Hematopoietic multipotent progenitor cell treated with erythropoietin and hydrocortisone succinate and interleukin-3 and kit ligand, for 4 days (in vitro differentiated cells): ENCODE measurements around the gene CRMP1.
"Not testable (repeated sequence)": the region's sequence is repeated elsewhere in the genome, so short reads cannot be mapped to it uniquely, and the experiment has no call there.

ENCODE experiments used
- DNase-seq: peaks from one replicate; pipeline ENCODE4 v3.0.0-alpha.2; 2015

CRMP1 gene

DNA sequence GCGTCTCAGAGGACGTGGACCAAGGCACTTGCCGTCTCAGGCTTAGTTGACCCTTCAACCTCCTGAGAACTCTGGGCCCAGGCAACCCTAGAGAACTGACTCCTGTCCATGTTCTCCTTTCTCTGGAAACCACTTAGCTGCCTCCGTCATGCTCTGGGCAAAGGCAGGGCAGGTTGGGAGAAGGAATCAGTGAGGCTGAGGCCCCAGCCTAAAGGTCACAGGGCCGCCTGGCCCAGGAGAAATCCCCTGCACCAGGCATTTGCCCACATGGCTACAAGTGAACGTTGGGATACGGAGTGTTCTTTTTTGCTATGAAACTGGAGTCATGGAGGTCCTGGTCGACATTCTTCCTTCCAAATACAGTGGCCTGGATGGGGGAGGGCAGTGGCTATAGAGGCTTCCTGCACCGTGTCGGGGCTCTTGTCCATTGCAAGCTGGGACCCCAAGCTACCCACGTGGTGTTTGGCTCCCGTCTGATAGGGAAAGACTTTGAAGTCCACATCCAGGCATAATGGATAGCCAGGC, 76.0 kb downstream of the CRMP1 start:
- no peak for DNase-seq

DNA sequence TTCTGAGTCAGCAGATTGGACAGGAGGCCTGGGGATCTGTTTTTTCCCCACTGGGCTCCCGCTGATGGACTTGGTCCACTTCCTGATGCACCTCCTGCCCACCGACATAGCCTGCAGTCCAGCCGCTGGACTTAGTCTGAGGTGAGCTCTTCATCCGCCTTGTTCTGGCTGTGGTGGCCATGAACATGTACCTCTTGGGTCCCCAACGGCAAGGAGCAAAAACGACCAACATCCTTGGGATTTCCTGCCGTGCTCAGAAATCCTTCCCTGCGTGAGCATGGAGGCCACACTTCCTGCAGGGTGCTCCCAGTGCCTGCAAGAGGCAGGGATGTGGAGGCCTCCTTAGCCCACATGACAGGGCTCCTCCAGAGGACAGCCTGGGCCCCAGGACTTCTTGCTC, 76.8 kb downstream of the CRMP1 start:
- no peak for DNase-seq

DNA sequence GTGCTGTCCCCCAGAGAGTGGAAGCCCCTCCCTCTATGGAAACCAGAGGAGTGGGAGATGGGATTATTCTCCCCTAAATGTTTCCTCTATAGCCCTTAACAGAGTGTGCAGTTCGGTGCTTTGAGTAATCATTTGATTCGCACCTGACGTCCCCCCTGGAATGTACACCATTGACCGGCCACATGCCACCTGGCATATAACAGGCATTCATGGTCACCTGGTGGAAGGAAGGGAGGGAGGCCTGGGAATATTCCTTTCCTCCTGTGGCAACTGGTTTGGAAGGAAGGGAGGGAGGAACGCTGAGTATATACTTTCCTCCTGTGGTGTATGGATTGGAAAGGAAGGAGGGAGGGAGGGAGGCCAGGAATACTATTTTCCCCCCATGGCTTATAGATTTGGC, 77.2 kb downstream of the CRMP1 start:
- DNase-seq, result no peak

DNA sequence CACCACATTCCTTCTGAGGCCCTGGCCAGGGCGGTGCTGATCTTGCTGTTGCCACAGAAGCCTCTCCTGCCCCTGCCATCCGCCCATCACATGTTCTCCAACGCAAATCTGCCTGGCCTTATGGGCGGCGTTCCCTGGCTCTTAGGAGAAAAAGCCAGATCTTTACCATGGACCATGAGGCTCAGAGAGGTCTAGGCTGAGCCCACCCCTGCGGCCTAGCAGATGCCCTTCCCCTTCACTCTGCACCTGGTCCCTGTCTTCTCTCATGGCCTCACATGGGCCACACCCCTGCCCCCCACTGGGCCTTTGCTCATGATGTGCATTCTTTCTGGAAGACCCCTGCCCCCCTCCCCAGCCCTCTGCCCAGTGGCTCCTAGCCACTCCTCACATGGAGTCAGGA, 78.5 kb downstream of the CRMP1 start:
- no peak for DNase-seq

DNA sequence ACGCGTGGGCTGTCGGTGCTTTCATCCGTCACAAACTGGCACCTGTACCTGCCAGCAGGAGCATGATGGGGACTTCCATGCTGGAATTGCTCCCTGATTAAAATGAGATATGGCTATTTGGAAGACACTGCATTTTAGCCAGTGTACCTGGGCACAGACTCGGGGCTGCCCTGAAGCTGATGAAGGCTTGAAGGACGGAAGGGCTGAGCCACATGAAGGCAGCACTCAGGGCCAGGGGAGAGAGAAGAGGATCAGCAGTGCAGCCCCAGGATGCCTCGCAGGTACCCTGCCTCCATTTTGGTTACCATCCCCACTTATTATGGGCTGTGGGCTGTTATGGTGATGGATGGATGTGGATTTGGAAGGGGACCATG, 79.0 kb downstream of the CRMP1 start:
- no peak for DNase-seq

DNA sequence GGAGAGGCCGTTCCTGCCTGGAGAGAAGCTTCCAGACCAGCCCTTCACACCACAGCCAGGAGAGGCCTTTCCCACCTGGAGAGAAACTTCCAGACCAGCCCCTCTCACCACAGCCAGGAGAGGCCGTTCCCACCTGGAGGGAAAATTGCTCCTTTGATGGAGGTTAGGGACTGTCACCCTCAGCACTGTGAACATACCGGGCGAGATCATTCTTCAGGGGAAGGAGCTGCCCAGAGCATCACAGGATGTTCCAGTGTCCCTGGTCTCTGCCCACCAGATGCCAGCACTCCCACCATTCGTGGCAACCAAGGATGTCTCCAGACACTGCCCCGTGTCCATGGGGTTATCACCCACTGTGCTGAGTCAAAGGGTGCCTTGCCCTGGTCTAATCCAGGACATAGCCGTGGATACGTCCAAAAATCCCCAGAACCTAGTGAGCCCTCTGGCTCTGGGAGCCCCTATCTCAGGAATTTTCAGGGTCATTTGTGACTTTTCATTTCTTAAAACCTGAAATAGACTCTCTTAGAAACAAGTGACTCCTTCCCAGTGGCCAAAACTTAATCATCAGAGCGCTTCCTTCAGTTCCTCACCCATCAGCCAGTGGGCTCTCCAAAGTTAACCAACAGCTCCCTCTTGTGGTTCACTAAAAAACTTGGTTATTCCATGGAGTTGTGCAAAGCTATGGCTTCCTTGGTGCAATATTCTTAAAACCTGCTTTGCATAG, 80.2 kb downstream of the CRMP1 start:
- peak; percentile 92 for DNase-seq

DNA sequence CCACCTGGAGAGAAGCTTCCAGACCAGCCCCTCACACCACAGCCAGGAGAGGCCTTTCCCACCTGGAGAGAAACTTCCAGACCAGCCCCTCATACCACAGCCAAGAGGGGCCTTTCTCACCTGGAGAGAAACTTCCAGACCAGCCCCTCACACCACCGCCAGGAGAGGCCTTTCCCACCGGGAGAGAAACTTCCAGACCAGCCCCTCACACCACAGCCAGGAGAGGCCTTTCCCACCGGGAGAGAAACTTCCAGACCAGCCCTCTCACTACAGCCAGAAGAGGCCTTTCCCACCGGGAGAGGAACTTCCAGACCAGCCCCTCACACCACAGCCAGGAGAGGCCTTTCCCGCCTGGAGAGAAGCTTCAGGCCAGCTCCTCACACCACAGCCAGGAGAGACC, 80.8 kb downstream of the CRMP1 start:
- not testable (repeated sequence) for DNase-seq

DNA sequence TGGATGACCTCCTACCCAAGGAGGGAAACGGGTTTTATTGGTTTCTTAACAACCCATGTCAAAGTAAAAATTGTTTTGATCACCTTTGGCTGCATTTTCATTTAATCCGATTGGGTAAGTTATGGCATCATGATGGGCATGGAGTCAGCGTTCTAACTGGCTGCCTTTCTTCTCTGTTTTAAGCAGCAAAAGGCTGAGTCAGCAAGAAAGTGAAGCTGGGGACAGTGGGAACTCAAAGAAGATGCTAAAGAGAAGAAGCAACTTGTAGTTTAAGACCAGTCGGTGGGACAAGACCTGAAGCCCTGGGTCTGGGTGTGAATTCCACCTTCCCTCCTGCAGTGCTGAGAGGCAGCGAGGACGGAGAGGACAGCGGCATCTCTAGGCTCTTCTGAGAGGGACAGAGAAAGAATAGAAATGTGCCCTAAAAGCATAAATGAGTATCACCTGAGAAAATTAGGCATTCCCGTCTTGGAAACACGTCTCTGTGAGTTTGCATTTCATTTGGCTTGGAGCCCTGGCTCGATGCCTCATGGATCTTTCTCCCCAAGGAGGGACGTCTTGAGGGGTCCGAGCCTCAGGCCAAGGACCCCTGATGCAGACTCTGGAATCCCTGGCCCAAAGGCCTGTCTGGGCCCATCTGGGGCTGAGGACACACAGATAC, 82.0 kb downstream of the CRMP1 start:
- no peak for DNase-seq

DNA sequence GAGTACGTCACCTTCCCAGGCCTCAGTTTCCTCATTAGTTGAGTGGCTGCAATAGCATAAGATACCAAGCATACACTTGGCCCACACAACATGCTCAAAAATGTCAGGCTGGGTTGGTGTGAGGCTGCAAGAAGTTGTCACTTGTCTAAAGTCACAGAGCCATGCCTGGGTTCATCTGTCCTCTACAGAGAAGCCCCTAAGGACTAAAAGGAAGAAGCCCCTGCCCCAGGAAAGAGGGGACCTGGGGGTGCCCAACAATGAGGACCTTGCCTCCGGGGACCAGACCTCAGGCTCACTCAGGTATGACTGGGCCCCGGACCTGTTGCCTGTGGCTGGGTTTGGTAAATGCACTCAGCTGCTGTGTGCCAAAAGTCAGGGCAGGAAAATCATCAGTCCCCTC, 82.7 kb downstream of the CRMP1 start:
- no peak for DNase-seq

DNA sequence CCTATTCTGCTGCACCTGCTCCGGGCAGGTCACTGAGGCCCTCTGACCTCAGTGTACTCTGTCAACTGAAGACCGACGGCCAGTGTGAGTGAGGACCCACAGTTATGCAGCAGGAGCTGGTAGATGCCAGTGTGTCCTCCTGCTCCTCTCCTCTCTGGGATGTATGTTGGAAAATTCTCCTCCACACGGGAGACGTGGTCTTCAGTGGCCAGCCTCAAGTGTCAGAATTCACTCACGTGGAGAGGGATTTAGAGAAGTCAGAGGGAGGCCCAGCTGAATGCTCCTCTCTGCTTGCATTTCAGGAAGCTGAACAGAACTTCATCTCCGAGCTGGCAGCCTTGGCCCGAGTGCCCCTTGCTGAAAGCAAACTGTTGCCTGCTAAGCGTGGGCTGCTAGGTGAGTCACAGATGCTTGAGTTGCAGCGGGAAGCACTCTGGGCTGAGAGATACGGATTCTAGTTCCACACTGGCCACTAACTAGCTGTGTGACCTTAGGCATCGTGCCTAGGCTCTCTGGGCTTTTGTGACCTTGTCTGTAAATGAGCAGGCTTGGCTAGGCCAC, 83.6 kb downstream of the CRMP1 start:
- no peak for DNase-seq

DNA sequence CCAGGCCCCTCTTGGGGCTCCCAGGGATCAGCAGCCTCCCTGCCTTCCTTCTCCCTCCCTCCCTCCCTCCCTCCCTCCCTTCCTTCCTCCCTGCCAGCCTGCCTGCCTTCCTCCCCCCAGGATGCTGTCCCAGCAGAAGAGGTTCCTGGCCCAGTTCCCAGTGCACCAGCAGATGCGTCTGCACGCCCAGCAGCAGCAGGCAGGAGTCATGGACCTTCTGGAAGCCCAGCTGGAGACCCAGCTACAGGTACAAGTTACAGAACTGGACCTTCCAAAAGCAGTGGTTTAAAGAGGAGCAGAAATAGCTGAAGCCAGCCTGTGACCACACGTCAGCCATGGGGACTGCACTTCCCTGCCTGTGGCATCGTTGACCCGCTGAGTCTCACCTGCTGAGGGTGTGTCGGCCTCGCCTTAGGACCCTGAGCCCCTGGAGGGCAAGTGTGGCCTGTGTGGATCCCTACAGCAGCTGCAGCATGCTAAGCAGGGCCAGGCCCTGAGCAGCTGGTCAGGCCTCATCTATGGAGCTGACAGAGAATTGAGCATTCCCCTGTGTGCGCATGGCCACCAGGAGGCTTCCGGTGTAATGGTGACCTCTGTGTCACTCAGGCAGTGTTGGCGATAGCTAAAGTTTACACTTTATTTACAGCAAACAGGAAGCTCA, 84.7 kb downstream of the CRMP1 start:
- DNase-seq, result no peak

DNA sequence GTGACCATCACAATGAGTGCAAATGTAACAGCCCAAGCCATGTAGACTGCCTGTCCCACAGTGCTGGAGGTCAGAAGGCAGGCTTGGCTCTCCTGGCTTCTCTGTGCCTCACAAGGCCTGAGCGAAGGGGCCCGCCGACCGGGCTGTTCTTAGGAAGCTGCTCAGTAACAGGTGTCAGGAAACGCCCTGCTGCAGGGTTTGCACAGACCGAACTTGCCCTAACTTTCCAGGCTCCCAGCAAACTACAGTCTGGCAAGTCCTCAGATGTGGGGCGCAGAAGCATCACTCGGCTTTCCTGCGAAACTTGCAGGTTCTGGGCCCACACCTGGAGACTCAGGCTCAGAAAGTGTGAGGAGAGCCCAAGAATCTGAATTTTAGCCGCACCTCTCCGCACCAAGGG, 87.6 kb downstream of the CRMP1 start:
- DNase-seq, result no peak

DNA sequence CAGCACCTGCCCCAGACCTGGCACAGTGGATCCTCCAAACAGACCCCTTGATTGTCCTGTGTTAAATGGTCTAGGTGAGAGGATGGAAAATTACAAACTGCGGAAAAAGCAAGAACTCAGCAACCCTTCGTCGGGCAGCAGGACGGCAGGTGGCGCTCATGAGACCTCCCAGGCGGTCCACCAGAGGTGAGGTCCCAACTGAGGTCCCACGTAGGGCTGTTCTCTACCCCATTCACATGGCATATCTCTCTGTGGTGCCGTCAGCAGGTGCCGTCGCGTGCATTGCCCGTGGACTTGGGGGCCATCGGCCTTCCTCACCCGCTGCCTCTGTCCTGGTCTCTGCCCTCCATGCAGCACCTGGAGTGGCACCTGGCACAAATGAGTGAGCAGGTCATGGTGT, 88.2 kb downstream of the CRMP1 start:
- no peak for DNase-seq

DNA sequence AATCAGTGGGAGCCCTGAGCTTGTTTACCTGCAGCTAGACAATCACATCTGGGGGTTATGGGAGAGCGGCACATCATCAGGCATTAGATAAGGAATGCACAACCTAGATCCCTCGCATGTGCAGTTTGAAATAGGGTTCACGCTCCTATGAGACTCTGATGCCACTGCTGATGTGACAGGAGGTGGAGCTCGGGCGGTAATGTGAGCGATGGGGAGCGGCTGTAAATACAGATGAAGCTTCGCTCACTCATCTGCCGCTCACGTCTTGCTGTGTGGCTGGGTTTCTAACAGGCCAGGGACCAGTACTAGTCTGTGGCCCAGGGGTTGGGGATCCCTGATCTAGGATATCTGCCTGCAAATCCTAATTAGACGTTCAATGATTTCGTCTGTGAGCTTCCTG, 90.3 kb downstream of the CRMP1 start:
- DNase-seq, result no peak

DNA sequence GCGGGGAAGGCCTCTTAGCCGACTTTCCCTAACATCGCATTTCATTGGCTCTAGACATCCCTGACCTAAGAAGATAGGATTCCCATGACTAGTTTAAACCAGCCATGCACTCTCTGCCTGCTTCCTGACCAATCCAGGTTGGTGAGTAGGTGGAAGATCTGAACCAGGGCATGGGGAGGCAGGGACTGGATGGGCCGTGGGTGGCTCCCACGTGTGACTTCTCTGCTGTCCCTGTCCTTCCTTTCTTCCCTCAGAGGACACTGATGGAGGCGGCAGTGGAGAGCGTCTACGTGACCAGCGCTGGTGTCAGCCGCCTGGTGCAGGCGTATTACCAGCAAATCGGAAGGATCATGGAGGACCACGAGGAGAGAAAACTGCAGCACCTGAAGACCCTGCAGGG, 91.2 kb downstream of the CRMP1 start:
- no peak for DNase-seq

DNA sequence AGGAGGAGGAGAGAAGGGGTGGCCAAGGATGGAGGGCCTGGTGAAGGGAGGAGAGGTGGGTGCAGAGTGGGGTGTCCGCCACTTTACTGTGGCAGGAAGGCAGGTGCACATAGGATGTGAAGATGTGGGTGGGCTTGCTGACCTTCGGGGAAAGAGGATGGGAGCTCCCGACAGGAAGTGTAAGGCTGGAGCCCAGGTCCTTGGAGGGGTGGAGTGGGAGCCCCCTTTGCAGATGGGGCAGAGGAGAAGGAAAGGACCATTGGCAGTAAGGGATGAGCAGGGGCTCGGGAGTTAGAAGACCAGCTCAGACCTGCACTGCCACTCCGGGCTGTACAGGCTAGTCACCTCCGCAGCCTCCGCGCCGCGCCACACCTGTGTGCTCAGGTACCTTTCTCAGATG, 92.4 kb downstream of the CRMP1 start:
- no peak for DNase-seq

DNA sequence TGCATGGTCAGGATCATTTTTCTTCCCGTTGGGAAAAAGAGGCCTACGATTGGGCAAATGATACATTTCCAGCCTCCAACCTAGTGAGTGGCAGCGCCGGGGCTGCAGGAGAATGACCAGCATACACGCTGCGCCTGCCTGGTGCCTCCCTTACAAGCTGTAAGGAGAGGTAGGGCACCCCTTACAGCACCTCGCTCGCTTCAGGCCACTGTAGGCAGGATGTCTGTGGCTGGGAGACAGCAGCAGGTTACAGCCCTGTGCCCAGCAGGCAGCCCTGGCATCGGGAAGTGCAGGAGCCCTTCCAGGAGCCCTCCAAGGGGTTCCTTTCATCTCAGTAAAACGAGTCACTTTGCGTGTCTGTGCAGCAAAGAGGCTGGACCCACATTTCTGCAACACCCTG, 93.5 kb downstream of the CRMP1 start:
- no peak for DNase-seq

DNA sequence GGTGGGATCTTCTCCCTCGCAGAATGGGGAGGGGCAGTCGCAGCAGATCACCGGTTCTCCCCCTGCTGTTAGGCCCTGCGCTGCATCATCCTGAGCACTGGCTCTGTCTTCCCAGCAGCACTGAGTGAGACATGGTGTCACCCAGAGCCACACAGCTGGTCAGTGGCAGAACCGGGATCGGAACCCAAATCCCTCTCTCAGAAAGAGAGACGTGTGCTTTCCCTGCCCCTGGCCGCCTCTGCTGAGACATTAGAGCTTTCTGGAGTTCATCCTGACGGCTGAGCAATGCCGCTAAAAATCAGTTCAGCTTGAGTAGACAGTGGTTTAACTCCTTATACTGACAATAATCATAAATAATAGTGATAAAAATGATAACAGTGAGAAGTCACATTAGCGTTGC, 93.9 kb downstream of the CRMP1 start:
- DNase-seq, result no peak

DNA sequence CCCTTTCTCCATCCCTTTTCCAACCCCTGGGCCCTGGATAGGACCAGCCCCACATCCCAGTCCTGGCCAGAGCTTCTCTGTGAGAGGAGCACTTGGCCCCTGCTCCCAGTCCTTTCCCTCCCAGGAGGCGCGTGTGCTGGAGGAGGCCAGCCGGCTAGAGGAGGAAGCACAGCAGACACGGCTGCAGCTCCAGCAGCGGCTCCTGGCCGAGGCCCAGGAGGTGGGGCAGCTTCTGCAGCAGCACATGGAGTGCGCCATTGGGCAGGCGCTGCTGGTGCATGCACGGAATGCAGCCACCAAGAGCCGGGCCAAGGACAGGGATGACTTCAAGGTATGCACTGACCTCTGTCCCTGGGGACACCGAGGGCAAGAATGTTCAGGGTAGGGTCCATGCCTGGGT, 94.4 kb downstream of the CRMP1 start:
- DNase-seq, result no peak

DNA sequence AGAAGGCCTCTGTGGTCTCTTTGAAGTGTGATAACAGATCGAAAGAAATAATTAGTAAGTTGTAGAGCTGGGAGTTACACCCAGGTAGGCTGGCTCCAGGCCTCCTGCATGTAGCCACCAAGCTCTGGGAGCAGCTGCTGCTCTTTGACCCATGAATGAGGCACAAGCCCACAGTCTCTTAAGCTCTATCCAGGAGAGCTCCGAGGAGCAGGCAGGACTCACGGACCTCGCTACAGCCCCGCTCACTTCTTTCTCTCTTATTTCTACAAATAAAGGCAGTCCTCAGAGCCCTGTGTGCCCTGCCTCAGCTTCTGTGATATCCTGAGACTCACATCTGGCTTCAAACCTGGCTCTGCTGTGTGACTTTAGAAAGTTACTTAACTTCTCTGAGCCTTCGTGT, 95.0 kb downstream of the CRMP1 start:
- DNase-seq, result no peak

DNA sequence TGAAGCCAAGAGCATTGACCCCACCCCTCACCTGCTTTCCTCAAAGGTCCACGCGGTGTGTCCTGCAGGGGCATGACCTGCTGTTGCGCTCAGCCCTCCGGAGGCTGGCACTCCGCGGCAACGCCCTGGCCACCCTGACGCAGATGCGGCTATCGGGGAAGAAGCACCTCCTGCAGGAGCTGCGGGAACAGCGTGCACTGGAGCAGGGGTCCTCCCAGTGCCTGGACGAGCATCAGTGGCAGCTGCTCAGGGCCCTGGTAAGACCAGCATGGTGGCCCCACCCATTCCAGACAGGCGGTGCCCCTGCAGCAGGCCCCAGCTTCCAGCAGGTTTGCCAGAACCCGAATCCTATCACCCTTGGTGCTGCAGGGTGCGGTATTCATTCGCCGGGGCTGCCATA, 95.9 kb downstream of the CRMP1 start:
- no peak for DNase-seq

DNA sequence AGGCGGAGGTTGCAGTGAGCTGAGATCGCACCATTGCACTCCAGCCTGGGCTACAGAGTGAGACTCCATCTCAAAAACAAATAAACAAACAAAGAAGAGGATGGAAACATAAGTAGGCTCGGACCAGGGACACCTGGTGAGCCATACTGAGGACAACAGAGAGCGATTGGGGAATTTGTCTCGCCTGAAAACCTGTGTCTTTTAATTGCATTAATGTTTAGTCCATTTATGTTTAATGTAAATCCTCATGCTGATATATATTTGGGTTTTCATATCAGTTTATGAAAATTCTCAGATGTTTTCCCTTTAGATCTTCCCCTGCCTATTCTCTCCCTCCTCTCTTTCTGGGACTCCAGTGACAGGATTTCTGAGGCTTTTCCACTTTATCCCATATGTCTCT, 97.3 kb downstream of the CRMP1 start:
- DNase-seq, result no peak

DNA sequence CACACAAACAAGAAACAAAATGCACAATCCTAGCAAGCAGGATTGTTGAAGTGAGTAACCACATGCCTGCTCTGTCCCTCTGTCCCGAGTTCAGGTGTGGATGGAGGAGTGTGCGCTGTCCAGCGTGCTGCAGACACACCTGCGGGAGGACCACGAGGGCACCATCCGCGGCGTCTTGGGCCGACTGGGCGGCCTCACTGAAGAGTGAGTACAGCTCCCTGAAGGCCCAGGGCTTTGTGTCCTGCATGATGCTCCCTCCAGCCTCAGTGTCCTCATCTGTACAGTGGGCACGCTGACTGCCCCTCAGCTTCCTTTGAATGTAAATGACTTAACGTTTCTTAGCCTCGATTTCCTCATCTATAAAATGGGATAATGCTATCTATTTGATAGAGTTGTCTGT, 99.4 kb downstream of the CRMP1 start:
- no peak for DNase-seq

DNA sequence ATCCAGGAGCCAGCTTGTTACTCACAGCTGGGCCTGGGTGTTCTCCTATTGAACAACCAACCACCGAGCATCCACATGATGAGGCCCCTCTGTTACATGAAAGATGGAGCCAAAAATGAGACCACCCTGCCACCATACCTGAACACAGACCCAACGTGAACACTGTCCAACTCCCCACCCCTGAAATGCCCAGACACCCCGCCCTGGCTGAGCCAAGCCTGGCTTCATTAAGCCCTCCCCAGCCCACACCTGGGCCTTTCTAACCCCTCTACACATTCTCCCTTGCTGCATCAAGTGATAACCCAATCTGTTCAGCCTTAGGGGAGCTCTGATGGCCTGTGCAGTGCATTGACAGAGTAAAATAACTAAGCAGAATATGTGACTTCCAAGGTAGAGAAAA, 101.2 kb downstream of the CRMP1 start:
- DNase-seq, result no peak
